T47D (cell line): ENCODE measurements around the gene CDHR2.

ENCODE experiments used
- DNase-seq, 2 experiments: peaks; one replicate each; pipeline versions ENCODE4 v3.0.0 to v3.0.0-alpha.2; 2011 to 2012; ENCODE audit warnings: low read depth in 1 of 2, low spot score in 1 of 2
- JUND ChIP-seq: IDR thresholded peaks from 2 replicates; pipeline ENCODE4 v1.6.1; 2012; ENCODE audit warnings: low read depth
- in situ Hi-C: cut with HindIII; loops from 2 replicates; pipeline ENCODE4 v1.10.0; 2016; ENCODE audit warnings: low sequenced_read_pairs, low pct_unique_long_range_greater_than_20kb

The CDHR2 gene

GRCh38 chr5:176618783-176619182 is 69.6 kb downstream of the CDHR2 start:
- TF ChIP-seq JUND = no peak
- no peak for DNase-seq
- in situ Hi-C loops = no loop called here

- no peak for TF ChIP-seq JUND
- DNase-seq = peak; percentile 60 to 86
- in situ Hi-C loops = no loop called here
Measured at GRCh38 chr5:176619203-176619568, 70.0 kb downstream of the CDHR2 start.

DNA sequence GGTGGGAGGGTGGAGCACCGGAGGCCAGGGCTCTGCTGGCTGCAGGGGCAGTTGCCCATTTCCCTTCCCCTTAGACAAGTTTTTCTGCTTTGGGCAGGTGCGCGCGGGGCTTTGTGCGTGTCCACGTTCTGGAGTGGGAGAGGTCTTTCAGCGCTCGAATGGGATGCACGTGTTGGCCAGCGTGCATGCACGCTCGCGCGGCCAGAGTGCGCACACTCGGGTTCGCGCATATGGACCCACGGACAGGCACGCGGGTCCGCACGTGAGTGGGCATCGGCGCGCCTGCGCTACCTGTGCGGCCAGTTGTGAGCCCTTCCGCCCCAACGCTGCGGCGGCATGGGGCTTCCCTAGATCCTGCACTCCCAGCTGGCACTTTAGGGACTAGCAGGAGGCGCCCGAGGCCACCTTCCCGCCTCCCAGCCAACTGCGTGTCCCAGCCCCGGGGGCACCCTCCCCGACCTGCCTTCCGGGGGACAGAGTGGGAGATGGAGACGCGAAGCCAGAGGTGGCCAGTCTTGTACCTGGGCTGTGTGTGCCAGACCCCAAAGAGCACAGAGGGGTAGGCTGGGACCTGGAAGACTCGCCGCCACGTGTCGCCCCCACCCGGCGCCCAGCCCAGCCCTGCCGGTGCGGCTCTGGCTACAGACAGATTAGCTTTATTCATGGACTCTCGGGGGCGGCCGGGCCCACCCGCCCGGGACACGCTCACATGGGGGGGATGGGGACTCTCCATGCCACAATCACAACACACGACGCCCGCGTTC is 70.6 kb downstream of the CDHR2 start:
- DNase-seq = no peak
- TF ChIP-seq JUND = no peak
- in situ Hi-C loops = no loop called here

DNA sequence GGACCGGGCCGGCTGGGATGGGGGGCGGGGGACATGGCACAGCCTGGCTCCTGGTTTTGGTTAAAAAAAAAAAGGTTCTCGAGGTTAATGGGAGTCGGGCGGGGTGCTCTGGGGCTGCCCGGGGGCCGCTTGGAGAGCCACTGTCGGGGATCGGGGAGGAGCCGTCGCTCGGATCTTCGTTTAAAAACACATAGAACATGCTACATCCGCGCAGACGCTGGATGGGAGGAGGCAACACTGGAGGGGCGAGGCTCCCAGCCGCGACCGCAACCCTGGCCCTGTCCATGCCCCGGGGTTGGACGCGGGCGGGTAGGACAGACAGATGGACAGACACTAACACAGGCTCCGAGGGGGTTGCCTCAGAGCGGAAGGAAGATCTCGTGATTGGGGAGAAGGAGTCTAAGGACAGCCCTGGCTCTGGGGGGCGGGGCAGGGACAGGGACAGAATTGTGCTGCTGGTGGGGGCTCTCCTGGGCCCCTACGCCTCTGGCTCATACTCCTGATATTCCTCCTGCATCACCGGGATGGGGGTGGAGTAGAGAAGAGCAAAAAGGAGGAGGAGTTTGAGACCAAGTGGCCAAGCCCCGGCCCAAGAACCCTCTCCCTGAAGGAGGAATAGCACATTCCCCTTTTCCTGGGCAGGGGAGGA is 71.3 kb downstream of the CDHR2 start:
- no peak for TF ChIP-seq JUND
- in situ Hi-C loops = no loop called here
- DNase-seq = no peak

DNA sequence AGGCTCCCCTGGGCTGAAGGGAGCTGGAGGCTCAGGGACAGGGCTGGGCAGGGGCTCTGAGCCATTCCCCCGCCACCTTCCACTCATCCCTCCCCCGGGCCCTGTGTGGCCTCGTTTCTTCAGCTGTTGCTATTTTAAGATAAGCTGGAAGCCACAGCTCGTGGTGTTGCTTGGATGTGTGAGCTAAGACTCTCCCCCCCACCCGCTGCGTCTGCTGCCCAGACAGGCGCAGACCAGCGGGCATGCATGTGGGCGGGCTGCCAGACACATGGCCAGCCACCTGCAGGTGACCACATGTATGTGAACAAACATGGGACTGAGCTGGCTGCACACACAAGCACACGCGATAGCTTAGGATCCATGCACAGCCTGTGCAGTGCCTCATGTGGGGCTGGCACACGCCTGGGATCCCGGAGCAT is 72.5 kb downstream of the CDHR2 start:
- no peak for DNase-seq
- in situ Hi-C loops = no loop called here
- no peak for TF ChIP-seq JUND

- no peak for DNase-seq
- in situ Hi-C loops = no loop called here
- no peak for TF ChIP-seq JUND
Measured at GRCh38 chr5:176624142-176624541, 75.0 kb downstream of the CDHR2 start.

- no peak for DNase-seq
- TF ChIP-seq JUND = no peak
- in situ Hi-C loops = no loop called here
Measured at GRCh38 chr5:176624938-176625337, 75.8 kb downstream of the CDHR2 start.

- TF ChIP-seq JUND = no peak
- in situ Hi-C loops = no loop called here
- DNase-seq = no peak
Measured at GRCh38 chr5:176625512-176625911, 76.4 kb downstream of the CDHR2 start.

- in situ Hi-C loops = no loop called here
Measured at GRCh38 chr5:176625966-176626875, 77.1 kb downstream of the CDHR2 start.

GRCh38 chr5:176626876-176627236 is 77.7 kb downstream of the CDHR2 start:
- in situ Hi-C loops = no loop called here
- no peak for DNase-seq
- TF ChIP-seq JUND = no peak

More at GRCh38 chr5:176625966-176626875, 77.1 kb downstream of the CDHR2 start:
- no peak for DNase-seq
- TF ChIP-seq JUND = no peak

DNA sequence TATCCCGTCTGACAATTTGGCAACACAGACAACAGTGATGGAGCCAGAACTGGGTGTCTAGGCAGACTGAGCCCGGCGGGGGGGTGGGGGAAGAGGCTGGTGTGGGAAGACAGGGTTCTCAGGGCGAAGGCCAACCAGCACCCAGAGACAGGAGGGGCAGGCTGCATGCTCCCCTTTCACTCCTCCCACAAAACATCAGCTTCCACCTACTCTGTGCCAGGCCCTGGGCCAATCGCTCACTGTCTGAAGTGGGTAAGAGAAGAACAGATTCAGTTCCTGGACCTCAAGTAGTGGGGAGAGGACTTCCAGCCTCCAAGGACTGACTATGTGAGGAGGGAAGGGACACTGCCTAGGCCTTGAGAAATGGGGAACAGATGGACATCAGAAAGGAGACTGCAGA is 78.4 kb downstream of the CDHR2 start:
- no peak for DNase-seq
- no peak for TF ChIP-seq JUND
- in situ Hi-C loops = no loop called here

- no peak for DNase-seq
- in situ Hi-C loops = no loop called here
- TF ChIP-seq JUND = no peak
Measured at GRCh38 chr5:176628406-176629228, 79.5 kb downstream of the CDHR2 start.
